ENCODE measurements around the gene FNIP2.
"Not testable (repeated sequence)": the region's sequence is repeated elsewhere in the genome, so short reads cannot be mapped to it uniquely, and the experiment has no call there.

The FNIP2 gene

GRCh38 chr4:158778156-158778711 lies 9.4 kb downstream of the FNIP2 start:
- ATAC-seq: peak; percentile 93
- H3K9me3 Mint-ChIP-seq: no peaks in the 10 kb centered on the region
- H3K4me1 Mint-ChIP-seq: peaks cover 51% of the 10 kb centered on the region
- H3K4me3 Mint-ChIP-seq: peak overlapping the region; percentile 57 to 62
- no peaks in the 10 kb centered on the region for H3K27me3 Mint-ChIP-seq
- DNase-seq: no peak
- peak overlapping the region in 1 of 2 donors; percentile 73 for H3K27ac Mint-ChIP-seq

- Mint-ChIP-seq H3K9me3 (no peaks in the 10 kb centered on the region), H3K4me3 (no peak overlapping the region), H3K27me3 (no peaks in the 10 kb centered on the region), H3K4me1 (peaks cover 55% of the 10 kb centered on the region), H3K27ac (no peak overlapping the region)
- ATAC-seq (no peak), DNase-seq (no peak)
Observed at GRCh38 chr4:158778712-158779111, 9.9 kb downstream of the FNIP2 start.

- ATAC-seq: no peak
- Mint-ChIP-seq H3K27ac (no peak overlapping the region), H3K27me3 (no peaks in the 10 kb centered on the region), H3K4me1 (peaks cover 55% of the 10 kb centered on the region), H3K9me3 (no peaks in the 10 kb centered on the region), H3K4me3 (no peak overlapping the region)
- no peak for DNase-seq
Observed at GRCh38 chr4:158781963-158782362, 13.1 kb downstream of the FNIP2 start.

- no peaks in the 10 kb centered on the region for H3K27me3 Mint-ChIP-seq
- H3K4me3 Mint-ChIP-seq: no peak overlapping the region
- ATAC-seq: peak; percentile 50
- H3K27ac Mint-ChIP-seq: no peak overlapping the region
- peaks cover 49% of the 10 kb centered on the region for H3K4me1 Mint-ChIP-seq
- H3K9me3 Mint-ChIP-seq: no peaks in the 10 kb centered on the region
- no peak for DNase-seq
Observed at GRCh38 chr4:158782551-158783360, 13.9 kb downstream of the FNIP2 start.

GRCh38 chr4:158783785-158784184 lies 15.0 kb downstream of the FNIP2 start:
- ATAC-seq (no peak), DNase-seq (no peak)
- no peak overlapping the region for H3K4me3 Mint-ChIP-seq
- peaks cover 42% of the 10 kb centered on the region for H3K4me1 Mint-ChIP-seq
- H3K9me3 Mint-ChIP-seq: no peaks in the 10 kb centered on the region
- H3K27ac Mint-ChIP-seq: no peak overlapping the region
- H3K27me3 Mint-ChIP-seq: no peaks in the 10 kb centered on the region

GRCh38 chr4:158785718-158786117 lies 16.9 kb downstream of the FNIP2 start:
- H3K4me1 Mint-ChIP-seq: peaks cover 33% of the 10 kb centered on the region
- no peak overlapping the region for H3K27ac Mint-ChIP-seq
- DNase-seq (no peak), ATAC-seq (no peak)
- H3K27me3 Mint-ChIP-seq: no peaks in the 10 kb centered on the region
- no peak overlapping the region for H3K4me3 Mint-ChIP-seq
- no peaks in the 10 kb centered on the region for H3K9me3 Mint-ChIP-seq

GRCh38 chr4:158786121-158786601 lies 17.3 kb downstream of the FNIP2 start:
- ATAC-seq: no peak
- H3K27ac Mint-ChIP-seq: no peak overlapping the region
- no peak for DNase-seq
- no peaks in the 10 kb centered on the region for H3K27me3 Mint-ChIP-seq
- H3K4me3 Mint-ChIP-seq: no peak overlapping the region
- H3K4me1 Mint-ChIP-seq: peaks cover 33% of the 10 kb centered on the region
- no peaks in the 10 kb centered on the region for H3K9me3 Mint-ChIP-seq

- H3K4me3 Mint-ChIP-seq: no peak overlapping the region
- no peak overlapping the region for H3K27ac Mint-ChIP-seq
- no peaks in the 10 kb centered on the region for H3K27me3 Mint-ChIP-seq
- H3K9me3 Mint-ChIP-seq: no peaks in the 10 kb centered on the region
- DNase-seq: no peak
- ATAC-seq: no peak
- peaks cover 30% of the 10 kb centered on the region for H3K4me1 Mint-ChIP-seq
Observed at GRCh38 chr4:158786955-158787354, 18.1 kb downstream of the FNIP2 start.

- Mint-ChIP-seq H3K4me3 (no peak overlapping the region), H3K27ac (no peak overlapping the region), H3K27me3 (no peaks in the 10 kb centered on the region), H3K9me3 (no peaks in the 10 kb centered on the region), H3K4me1 (peaks cover 21% of the 10 kb centered on the region)
- DNase-seq: no peak
- no peak for ATAC-seq
Observed at GRCh38 chr4:158787709-158788475, 19.1 kb downstream of the FNIP2 start.

GRCh38 chr4:158788516-158788915 lies 19.7 kb downstream of the FNIP2 start:
- ATAC-seq (no peak), DNase-seq (no peak)
- H3K27ac Mint-ChIP-seq: no peak overlapping the region
- H3K27me3 Mint-ChIP-seq: no peaks in the 10 kb centered on the region
- H3K9me3 Mint-ChIP-seq: no peaks in the 10 kb centered on the region
- H3K4me3 Mint-ChIP-seq: no peak overlapping the region
- H3K4me1 Mint-ChIP-seq: peaks cover 14% of the 10 kb centered on the region

- Mint-ChIP-seq H3K9me3 (no peaks in the 10 kb centered on the region), H3K27ac (no peak overlapping the region), H3K4me1 (peaks cover 9% of the 10 kb centered on the region), H3K4me3 (no peak overlapping the region), H3K27me3 (no peaks in the 10 kb centered on the region)
- no peak for ATAC-seq
- DNase-seq: no peak
Observed at GRCh38 chr4:158789853-158790252, 21.0 kb downstream of the FNIP2 start.

GRCh38 chr4:158793021-158793420 lies 24.2 kb downstream of the FNIP2 start:
- Mint-ChIP-seq H3K9me3 (no peaks in the 10 kb centered on the region), H3K27ac (no peak overlapping the region), H3K4me3 (no peak overlapping the region), H3K4me1 (no peaks in the 10 kb centered on the region), H3K27me3 (no peaks in the 10 kb centered on the region)
- no peak for ATAC-seq
- DNase-seq: no peak

- H3K4me3 Mint-ChIP-seq, DNase-seq, H3K9me3 Mint-ChIP-seq, ATAC-seq, H3K4me1 Mint-ChIP-seq, H3K27ac Mint-ChIP-seq, H3K27me3 Mint-ChIP-seq: not testable (repeated sequence)
Observed at GRCh38 chr4:158793430-158793829, 24.6 kb downstream of the FNIP2 start.

GRCh38 chr4:158796370-158797140 lies 27.7 kb downstream of the FNIP2 start:
- H3K4me3 Mint-ChIP-seq: no peak overlapping the region
- H3K9me3 Mint-ChIP-seq: no peaks in the 10 kb centered on the region
- no peak overlapping the region for H3K27ac Mint-ChIP-seq
- no peaks in the 10 kb centered on the region for H3K27me3 Mint-ChIP-seq
- no peaks in the 10 kb centered on the region for H3K4me1 Mint-ChIP-seq
- ATAC-seq: no peak
- DNase-seq: no peak

- H3K27me3 Mint-ChIP-seq: no peaks in the 10 kb centered on the region
- H3K27ac Mint-ChIP-seq: no peak overlapping the region
- no peak overlapping the region for H3K4me3 Mint-ChIP-seq
Observed at GRCh38 chr4:158798062-158798461, 29.2 kb downstream of the FNIP2 start.

More at GRCh38 chr4:158798062-158798461, 29.2 kb downstream of the FNIP2 start:
- no peak for ATAC-seq
- Mint-ChIP-seq H3K4me1 (no peaks in the 10 kb centered on the region), H3K9me3 (no peaks in the 10 kb centered on the region)
- no peak for DNase-seq
